SKM-1 treated with dmso at 0.1 percent for 144 hours (cell line): ENCODE data around the gene SRL.

Experiments
- DNase-seq: peaks from one replicate; lab custom pipeline; 2025; ENCODE audit not compliant: unreplicated experiment; lab: John Stamatoyannopoulos, UW

SRL gene

GRCh38 chr16:4241928-4242283 is at the start of gene SRL:
Gene SRL, minus strand, starts transcription at chr16:4242080. Its CDS starts 13 bp downstream, at chr16:4242067.
- DNase-seq, result no peak

GRCh38 chr16:4290236-4290830 is 48.5 kb upstream of the SRL start:
- DNase-seq, result no peak

- DNase-seq, result peak; percentile 67
Observed at GRCh38 chr16:4288148-4288921, 46.5 kb upstream of the SRL start.

DNA sequence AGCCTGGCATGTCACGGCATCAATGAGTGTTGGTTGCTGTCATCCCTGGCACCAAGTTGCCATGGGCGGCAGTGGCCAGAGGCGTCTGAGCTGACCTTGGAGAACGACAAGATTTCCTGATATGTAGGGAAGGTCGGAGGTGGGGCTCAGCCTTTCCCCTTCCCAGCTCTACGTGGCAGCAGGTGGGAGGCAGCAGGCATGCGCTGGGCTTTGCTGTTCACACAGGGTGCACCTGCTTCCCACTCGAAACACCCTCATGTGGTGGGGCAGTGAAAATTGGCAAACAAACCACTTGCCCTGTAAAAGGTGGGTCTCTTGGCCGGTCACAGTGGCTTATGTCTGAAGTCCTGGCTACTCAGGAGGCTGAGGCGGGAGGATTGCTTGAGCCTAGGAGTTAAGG is 43.3 kb upstream of the SRL start:
- DNase-seq, result no peak

DNA sequence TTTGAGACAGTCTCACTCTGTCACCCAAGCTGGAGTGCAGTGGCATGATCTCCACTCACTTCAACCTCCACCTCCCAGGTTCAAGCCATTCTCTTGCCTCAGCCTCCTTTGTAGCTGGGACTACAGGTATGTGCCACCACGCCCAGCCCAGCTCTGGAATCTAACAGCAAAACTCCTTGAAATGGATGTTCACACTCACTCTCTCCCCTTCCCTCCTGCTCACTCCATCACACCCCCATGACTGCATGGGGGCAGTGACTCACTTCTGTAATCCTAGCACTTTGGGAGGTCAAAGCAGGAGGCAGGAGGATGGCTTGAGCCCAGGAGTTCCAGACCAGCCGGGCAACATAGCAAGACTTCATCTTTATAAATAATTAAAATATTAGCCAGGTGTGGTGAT is 42.1 kb upstream of the SRL start:
- no peak for DNase-seq

DNA sequence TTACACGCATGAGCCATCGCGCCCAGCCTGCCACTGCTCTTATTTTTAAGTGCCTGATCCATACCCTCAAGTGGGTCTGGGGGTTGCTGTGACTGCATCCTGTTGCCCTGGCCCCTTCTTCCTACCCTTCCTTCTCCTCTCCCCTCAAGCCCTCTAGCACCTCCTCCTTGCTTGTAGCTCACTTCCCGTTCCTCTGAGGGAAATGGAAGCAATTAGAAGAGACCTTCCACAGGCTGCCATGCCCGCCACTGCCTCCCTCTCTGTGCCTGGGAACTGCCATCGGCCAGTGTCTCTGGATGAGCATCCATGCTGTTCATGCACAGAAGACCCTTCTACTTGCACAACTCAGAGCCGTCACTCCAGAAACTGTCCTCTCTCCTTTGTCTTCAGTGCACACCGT is 41.6 kb upstream of the SRL start:
- peak; percentile 14 for DNase-seq

DNA sequence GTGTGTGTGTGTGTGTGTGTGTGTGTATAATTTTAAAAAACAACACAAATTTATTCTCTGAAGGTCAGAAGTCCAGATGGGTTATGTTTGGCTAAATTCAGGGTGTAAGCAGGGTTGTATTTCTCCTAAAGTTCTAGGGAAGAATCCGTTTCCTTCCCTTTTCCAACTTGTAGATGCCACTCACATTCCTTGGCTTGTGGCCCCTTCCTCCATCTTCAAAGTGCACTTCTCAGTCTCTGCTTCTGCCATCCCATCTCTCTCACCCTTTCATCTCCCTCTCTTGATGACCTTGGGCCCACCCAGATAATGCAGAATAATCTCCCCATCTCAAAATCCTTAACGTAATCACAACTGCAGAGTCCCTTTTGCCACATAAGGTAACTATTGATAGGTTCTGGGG is 38.7 kb upstream of the SRL start:
- no peak for DNase-seq

- DNase-seq, result no peak
Observed at GRCh38 chr16:4277987-4278513, 36.2 kb upstream of the SRL start.

DNA sequence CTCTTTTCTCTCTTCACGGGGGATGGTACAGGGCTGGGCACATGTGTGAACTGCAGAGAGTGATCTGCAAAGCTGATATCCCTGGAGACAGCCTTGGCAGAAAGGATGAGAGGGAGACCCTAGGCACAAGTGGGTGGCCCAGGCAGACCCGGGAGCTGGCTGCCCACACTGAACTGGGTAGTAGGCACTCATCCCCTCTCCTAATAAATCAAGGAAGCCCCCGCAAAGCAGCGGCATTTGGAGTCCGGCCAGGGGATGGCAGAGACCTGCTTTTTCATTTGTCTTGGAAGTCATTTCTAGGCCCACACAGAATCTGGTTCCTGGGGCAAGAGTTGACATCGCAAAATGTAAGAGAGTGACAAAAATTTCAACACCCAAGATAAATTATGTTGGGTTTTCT is 34.0 kb upstream of the SRL start:
- DNase-seq, result no peak

DNA sequence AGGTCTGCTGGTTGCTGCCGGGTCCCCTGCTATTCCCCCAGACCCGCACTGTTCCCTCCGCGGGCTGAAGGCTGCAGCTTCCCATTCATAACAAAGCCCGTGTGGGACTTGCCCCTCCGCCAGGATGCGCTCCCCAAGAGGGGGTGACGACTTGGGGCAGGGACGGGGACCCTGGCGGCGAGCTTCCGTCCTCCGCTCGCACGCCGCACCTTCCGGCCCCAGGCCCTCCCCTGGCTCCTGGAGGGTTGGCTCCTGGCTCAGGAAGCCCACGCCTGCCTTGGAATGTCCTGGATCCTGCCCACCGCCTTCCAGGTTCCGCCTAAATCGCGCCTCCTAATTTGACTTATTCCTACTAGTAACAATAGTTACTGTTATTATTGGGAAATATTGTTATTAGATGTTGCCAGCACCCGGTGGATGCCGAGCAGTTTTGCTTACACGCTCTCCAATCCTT is 32.0 kb upstream of the SRL start:
- DNase-seq, result no peak

DNA sequence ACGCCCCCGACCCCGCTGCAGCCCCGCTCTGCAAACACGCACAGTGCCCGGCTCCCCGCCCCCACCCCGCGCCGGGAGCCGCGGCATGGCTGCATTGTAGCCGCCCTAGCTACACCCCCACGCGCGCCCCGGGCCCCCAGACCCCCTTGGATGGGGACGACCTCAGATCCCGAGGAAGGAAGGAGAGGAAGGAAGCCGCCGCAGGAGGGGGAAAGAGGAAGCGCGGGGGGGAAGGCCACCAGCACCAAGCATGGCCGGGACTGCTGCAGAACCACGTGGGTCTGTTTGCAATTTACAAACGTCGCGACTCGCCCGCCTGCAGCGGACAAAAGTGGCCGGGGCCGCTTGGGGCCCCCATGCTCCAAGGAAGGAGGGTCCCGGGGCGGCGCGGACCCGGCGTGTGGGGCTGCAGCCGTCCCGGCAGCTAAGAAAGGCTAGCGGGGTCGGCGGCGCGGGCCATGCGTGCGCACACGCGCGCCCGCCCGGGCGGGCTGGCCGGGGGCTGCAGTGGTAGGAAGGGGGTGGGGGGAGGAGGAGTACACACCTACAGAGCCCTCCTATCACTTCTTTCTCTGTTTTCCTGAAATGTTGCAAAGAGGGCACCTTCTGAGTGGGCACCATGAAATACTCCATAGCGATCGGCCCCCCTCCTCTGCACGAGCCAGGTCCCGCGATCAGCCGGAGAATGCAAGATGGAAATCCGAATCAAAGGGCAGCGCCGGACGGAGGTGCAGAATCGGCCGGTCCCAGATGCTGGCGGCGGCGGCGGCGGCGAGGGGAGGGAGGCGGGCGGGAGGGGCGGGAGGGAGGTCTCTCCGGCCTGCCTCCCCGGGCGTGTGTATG is 30.5 kb upstream of the SRL start:
- peak; percentile 28 for DNase-seq

DNA sequence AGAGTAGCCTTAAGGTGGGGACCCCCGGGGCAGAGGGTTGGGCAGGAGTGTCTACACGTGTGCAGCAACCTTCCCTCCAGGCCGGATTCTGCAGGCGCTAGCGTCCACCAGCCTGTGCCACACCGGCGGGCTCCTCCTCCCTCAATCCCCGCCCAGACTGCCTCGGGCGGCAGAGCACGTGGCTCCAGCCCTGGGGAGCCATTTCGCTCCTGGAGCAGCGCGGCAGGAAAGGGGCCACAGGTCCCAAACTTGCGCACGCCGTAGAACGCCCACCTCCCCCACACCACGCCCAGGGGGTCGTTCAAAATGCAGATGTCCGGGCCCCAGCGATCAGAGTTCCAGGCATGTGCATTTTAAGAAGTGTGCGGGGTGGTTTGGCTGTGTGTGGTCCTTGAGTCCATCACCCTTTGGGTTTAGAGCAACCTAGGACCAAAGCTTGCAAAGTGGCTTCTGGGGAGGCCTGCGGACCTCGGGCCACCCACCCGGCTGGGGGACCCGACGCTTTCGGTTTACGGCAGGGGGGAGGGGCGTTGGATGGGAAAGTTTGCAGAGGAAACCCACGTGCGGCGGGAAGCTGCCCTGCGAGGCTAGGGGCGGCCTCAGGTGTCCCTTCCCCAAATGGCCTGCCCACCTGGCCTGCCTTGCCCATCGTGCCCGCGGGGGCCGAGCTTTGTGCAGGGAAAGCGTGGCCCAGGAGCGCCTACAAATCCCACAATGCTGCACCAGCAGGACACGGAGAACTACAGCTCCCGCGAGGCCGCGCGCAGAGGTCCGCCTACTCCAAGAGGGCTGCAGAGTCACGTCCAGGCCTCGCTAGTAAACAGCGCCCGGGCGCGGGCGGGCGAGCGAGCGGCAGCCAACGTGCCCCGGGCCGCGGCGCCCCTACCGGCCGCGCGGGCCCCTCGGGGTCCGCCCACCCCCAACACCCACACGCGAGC is 29.6 kb upstream of the SRL start:
- peak; percentile 91 for DNase-seq

DNA sequence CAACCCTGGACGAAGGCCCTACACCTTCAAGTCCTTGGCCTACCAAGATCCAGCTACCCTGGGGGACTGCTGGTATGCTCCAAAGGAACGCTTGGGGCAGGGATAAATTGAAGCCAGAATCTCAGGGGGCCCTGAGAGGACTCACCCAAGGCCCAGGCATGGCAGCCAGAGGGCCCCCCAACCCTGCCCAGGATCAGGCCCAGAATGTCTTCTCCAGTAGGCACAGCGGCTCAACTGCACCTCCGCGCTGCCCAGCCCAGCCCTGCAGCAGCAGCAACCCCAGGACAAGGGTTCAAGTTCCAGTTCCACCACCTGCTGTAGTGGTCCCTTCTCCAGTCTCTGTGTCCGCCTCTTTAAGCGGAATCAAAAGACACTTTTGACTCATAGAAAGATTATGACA is 28.7 kb upstream of the SRL start:
- DNase-seq, result no peak

GRCh38 chr16:4270091-4270490 is 28.2 kb upstream of the SRL start:
- DNase-seq, result no peak

- no peak for DNase-seq
Observed at GRCh38 chr16:4266372-4266771, 24.5 kb upstream of the SRL start.

- DNase-seq, result no peak
Observed at GRCh38 chr16:4265676-4266075, 23.8 kb upstream of the SRL start.

DNA sequence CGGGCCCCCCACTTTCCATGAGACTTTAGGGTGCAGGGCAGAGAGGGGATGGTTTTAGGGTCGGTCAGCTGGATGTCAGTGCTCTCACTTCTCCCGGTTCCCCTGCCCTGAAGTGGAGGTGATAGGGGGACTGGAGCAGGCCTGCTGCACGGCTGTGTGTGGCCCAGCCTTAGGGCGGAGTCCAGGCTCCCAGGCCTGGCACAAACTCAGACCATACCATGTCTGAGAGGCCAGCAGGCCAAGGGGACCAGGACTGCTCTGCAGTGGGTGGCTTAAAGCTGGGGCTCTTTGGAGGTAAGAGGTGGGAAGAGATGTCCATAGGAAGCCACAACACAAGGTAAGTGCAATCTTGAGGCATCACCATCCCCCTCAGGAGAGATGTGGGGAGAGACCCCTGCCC is 22.7 kb upstream of the SRL start:
- DNase-seq, result no peak

DNA sequence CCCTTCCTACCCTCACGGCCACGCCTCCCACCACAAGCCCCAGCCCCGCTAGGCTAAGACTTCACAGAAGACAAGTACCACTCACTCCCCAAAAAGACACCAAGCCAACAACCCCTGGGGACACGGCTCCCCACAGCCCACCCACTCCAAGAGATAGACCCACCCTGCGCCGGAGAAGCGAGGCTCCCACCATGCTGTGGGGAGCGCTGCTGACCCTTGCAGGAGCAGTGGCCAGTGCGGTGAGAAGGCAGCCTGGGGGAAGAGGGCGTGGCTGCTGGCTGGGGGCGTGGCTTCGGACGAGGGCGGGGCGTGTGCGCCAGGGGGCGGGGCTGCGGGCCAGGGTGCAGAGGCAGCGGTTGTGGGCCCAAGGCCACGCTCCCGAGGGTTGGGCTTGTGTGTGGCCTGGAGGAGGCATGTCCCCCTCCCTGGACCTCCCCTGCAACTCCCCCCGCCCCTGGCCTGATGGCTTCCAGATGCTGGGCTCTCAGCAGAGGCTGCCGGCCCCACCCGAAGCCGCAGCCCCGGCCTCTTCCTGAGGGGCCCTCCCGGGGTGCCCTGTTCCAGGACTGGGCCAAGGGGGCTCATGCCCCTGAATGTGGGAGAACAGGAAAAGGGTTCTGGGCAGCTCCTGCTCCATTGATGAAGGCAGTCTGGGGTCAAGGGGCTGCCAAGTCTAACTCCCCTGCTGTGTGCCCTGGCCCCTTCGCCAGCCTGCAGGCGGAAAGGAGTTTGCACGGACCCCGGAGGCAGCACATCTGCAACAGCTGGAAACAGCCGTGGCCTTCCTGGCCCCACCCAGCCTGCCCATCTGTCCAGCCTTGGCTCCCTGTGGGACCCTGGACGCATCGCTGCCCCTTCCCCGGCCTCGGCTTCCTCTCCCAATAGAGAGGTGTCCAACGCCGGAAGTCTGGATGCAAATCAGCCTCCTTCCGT is 21.9 kb upstream of the SRL start:
- no peak for DNase-seq

DNA sequence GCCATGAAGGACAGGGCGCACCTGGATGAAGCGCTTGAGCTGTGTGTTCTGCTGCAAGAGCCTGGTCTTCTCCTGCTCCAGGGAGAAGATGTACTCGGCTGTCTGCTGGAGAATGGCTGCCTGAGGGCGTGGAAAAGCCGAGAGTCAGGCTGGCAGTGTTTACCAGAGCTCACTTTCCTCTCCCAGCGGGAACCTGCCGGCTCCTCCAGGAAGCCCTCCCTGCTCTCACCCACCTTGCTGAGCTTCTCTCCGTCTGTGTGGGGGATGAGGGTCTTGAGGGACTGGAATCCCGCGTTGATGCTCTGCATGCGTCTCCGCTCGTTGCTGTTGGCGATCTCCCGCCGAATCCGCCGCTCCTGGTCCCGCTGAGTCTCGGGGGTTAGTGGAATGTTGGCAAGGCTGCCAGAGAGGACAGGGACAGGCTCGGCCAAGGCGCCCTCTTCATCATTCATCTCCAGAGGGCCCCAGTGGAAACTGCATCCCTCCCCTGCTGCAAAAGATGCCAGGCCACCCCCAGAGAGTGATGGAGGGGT is 20.5 kb upstream of the SRL start:
- no peak for DNase-seq
